PFSK-1 (cell line): ENCODE data around the gene CA5A.

Experiments
- FOXP2 ChIP-seq: optimal IDR thresholded peaks from 2 replicates; pipeline ENCODE3; 2011; ENCODE audit warnings: borderline replicate concordance, control low read depth, inconsistent platforms; ENCODE audit not compliant: insufficient read depth; ENCODE audit errors: extremely low read length, extremely low read depth
- POLR2AphosphoS5 ChIP-seq: IDR thresholded peaks from 2 replicates; pipeline ENCODE4 v1.6.1; 2012; ENCODE audit warnings: low read depth, mild to moderate bottlenecking, control low read depth, low read length, moderate library complexity
- REST ChIP-seq, 2 experiments: IDR thresholded peaks; 2 replicates each; pipeline versions ENCODE4 v1.6.1 to v1.8.0; 2011 to 2012; ENCODE audit warnings: low read depth in 2 of 2, low read length in 2 of 2, control low read depth in 1 of 2, inconsistent platforms in 1 of 2, mild to moderate bottlenecking in 1 of 2, moderate library complexity in 1 of 2; ENCODE audit not compliant: insufficient read depth in 1 of 2
- SIN3A ChIP-seq: IDR thresholded peaks from 2 replicates; pipeline ENCODE4 v1.6.1; 2012; ENCODE audit warnings: mild to moderate bottlenecking, low read length, moderate library complexity, borderline replicate concordance; ENCODE audit not compliant: insufficient read depth
- TAF1 ChIP-seq: IDR thresholded peaks from 2 replicates; pipeline ENCODE4 v1.6.1; 2012; ENCODE audit warnings: low read length, control low read depth, borderline replicate concordance; ENCODE audit not compliant: insufficient read depth

Gene CA5A

GRCh38 chr16:87978127-87978526 is 41.8 kb upstream of the CA5A start:
- TF ChIP-seq REST (IDR thresholded peaks at IDR 0.05; ENCODE audit: insufficient read depth in 1 of 2, low read depth in 2 of 2, low read length in 2 of 2), result no peak
- no peak for TF ChIP-seq POLR2AphosphoS5
- no peak for TF ChIP-seq TAF1
- TF ChIP-seq FOXP2, result no peak
- no peak for TF ChIP-seq SIN3A

GRCh38 chr16:87976665-87977064 is 40.3 kb upstream of the CA5A start:
- no peak for TF ChIP-seq FOXP2
- no peak for TF ChIP-seq POLR2AphosphoS5
- TF ChIP-seq SIN3A, result no peak
- no peak for TF ChIP-seq TAF1
- TF ChIP-seq REST (IDR thresholded peaks at IDR 0.05; ENCODE audit: insufficient read depth in 1 of 2, low read depth in 2 of 2, low read length in 2 of 2), result no peak

- TF ChIP-seq POLR2AphosphoS5 (no peak), FOXP2 (no peak), REST (IDR thresholded peaks at IDR 0.05; ENCODE audit: insufficient read depth in 1 of 2, low read depth in 2 of 2, low read length in 2 of 2) (no peak), TAF1 (no peak), SIN3A (no peak)
Measured at GRCh38 chr16:87974178-87974577, 37.8 kb upstream of the CA5A start.

- TF ChIP-seq REST (IDR thresholded peaks at IDR 0.05; ENCODE audit: insufficient read depth in 1 of 2, low read depth in 2 of 2, low read length in 2 of 2) (no peak), SIN3A (no peak), TAF1 (no peak), FOXP2 (no peak), POLR2AphosphoS5 (no peak)
Measured at GRCh38 chr16:87973717-87974116, 37.4 kb upstream of the CA5A start.

- TF ChIP-seq TAF1 (no peak), SIN3A (no peak), FOXP2 (no peak), REST (IDR thresholded peaks at IDR 0.05; ENCODE audit: insufficient read depth in 1 of 2, low read depth in 2 of 2, low read length in 2 of 2) (no peak), POLR2AphosphoS5 (no peak)
Measured at GRCh38 chr16:87971933-87972332, 35.6 kb upstream of the CA5A start.
